ENCODE data around the gene ISG15.
"Not testable (repeated sequence)": the region's sequence is repeated elsewhere in the genome, so short reads cannot be mapped to it uniquely, and the experiment has no call there.

GRCh38 chr1:1057769-1058087 lies 44.4 kb downstream of the ISG15 start:
- not testable (repeated sequence) for TF ChIP-seq GATAD1 (CRISPR knock-in tag; IDR thresholded peaks at IDR 0.05); ZNF530 (CRISPR knock-in tag; IDR thresholded peaks at IDR 0.05; ENCODE audit: low read depth); CTCF (CRISPR knock-in tag; IDR thresholded peaks at IDR 0.05); ZBTB40 (IDR thresholded peaks at IDR 0.05); ZBTB40 (CRISPR knock-in tag; IDR thresholded peaks at IDR 0.05); ARID5B (CRISPR knock-in tag; IDR thresholded peaks at IDR 0.05); SMC3 (IDR thresholded peaks at IDR 0.05; ENCODE audit: low read length); EP300 (IDR thresholded peaks at IDR 0.05; ENCODE audit: low read depth in 2 of 2, low read length in 2 of 2); EP300 (CRISPR knock-in tag; IDR thresholded peaks at IDR 0.05; ENCODE audit: borderline replicate concordance); ETV6 (CRISPR knock-in tag; conservative IDR thresholded peaks at IDR 0.05)

Measured in HepG2 (cell line).